ENCODE data around the gene SMIM13.

SMIM13 gene

GRCh38 chr6:11093626-11094410 is at the start of gene SMIM13:
Gene SMIM13, plus strand, starts transcription at chr6:11093834. Its CDS starts 480 bp downstream, at chr6:11094314.
- no peaks in the 10 kb centered on the region for H3K36me3 ChIP-seq (ENCODE audit: insufficient read depth, low read length)
- H3K27me3 ChIP-seq (ENCODE audit: insufficient read depth, low read length) = no peaks in the 10 kb centered on the region
- peak within 1 kb of the TSS; percentile 91 for H2AFZ ChIP-seq (ENCODE audit: low read depth, low read length)
- H3K9me3 ChIP-seq (ENCODE audit: low read length) = no peaks in the 10 kb centered on the region
- peaks cover 14% of the 10 kb centered on the region for H3K4me1 ChIP-seq (ENCODE audit: insufficient read depth, low read length)
- peak within 1 kb of the TSS; percentile 96 for H3K4me3 ChIP-seq (ENCODE audit: low read length)

- Histone ChIP-seq H3K9me3 (ENCODE audit: low read length) (no peaks in the 10 kb centered on the region), H3K36me3 (ENCODE audit: insufficient read depth, low read length) (no peaks in the 10 kb centered on the region), H3K27me3 (ENCODE audit: insufficient read depth, low read length) (no peaks in the 10 kb centered on the region), H2AFZ (ENCODE audit: low read depth, low read length) (peak within 1 kb of the TSS; percentile 87), H3K4me1 (ENCODE audit: insufficient read depth, low read length) (peaks cover 13% of the 10 kb centered on the region), H3K4me3 (ENCODE audit: low read length) (peak within 1 kb of the TSS; percentile 83)
These were observed 49.5 kb upstream of the SMIM13 start, which contains the start of gene ELOVL2 for GRCh38 chr6:11043961-11044711. Gene ELOVL2, minus strand, starts transcription at chr6:11044305. Its CDS starts 75 bp downstream, at chr6:11044230.

GRCh38 chr6:11044712-11045167 is 48.9 kb upstream of the SMIM13 start:
- H3K4me3 ChIP-seq (ENCODE audit: low read length) = peak overlapping the region; percentile 83
- H3K27me3 ChIP-seq (ENCODE audit: insufficient read depth, low read length) = no peaks in the 10 kb centered on the region

GRCh38 chr6:11050731-11051130 is 42.9 kb upstream of the SMIM13 start:
- no peaks in the 10 kb centered on the region for H3K9me3 ChIP-seq (ENCODE audit: low read length)
- no peaks in the 10 kb centered on the region for H3K36me3 ChIP-seq (ENCODE audit: insufficient read depth, low read length)
- no peak overlapping the region for H2AFZ ChIP-seq (ENCODE audit: low read depth, low read length)
- H3K27me3 ChIP-seq (ENCODE audit: insufficient read depth, low read length) = no peaks in the 10 kb centered on the region
- no peaks in the 10 kb centered on the region for H3K4me1 ChIP-seq (ENCODE audit: insufficient read depth, low read length)
- H3K4me3 ChIP-seq (ENCODE audit: low read length) = no peak overlapping the region

More at GRCh38 chr6:11044712-11045167, 48.9 kb upstream of the SMIM13 start:
- Histone ChIP-seq H3K9me3 (ENCODE audit: low read length) (no peaks in the 10 kb centered on the region), H3K36me3 (ENCODE audit: insufficient read depth, low read length) (no peaks in the 10 kb centered on the region), H2AFZ (ENCODE audit: low read depth, low read length) (peak overlapping the region; percentile 87), H3K4me1 (ENCODE audit: insufficient read depth, low read length) (peaks cover 13% of the 10 kb centered on the region)

GRCh38 chr6:11053307-11053706 is 40.3 kb upstream of the SMIM13 start:
- Histone ChIP-seq H3K4me1 (ENCODE audit: insufficient read depth, low read length) (no peaks in the 10 kb centered on the region), H3K4me3 (ENCODE audit: low read length) (no peak overlapping the region), H2AFZ (ENCODE audit: low read depth, low read length) (no peak overlapping the region), H3K9me3 (ENCODE audit: low read length) (no peaks in the 10 kb centered on the region), H3K36me3 (ENCODE audit: insufficient read depth, low read length) (no peaks in the 10 kb centered on the region), H3K27me3 (ENCODE audit: insufficient read depth, low read length) (no peaks in the 10 kb centered on the region)

- Histone ChIP-seq H3K4me3 (ENCODE audit: low read length) (no peak overlapping the region), H3K4me1 (ENCODE audit: insufficient read depth, low read length) (no peaks in the 10 kb centered on the region), H3K27me3 (ENCODE audit: insufficient read depth, low read length) (no peaks in the 10 kb centered on the region), H2AFZ (ENCODE audit: low read depth, low read length) (no peak overlapping the region), H3K36me3 (ENCODE audit: insufficient read depth, low read length) (no peaks in the 10 kb centered on the region), H3K9me3 (ENCODE audit: low read length) (no peaks in the 10 kb centered on the region)
These were observed 38.9 kb upstream of the SMIM13 start for GRCh38 chr6:11054722-11055121.

- no peak overlapping the region for H2AFZ ChIP-seq (ENCODE audit: low read depth, low read length)
- no peak overlapping the region for H3K4me3 ChIP-seq (ENCODE audit: low read length)
- H3K36me3 ChIP-seq (ENCODE audit: insufficient read depth, low read length) = no peaks in the 10 kb centered on the region
- H3K9me3 ChIP-seq (ENCODE audit: low read length) = no peaks in the 10 kb centered on the region
- H3K27me3 ChIP-seq (ENCODE audit: insufficient read depth, low read length) = no peaks in the 10 kb centered on the region
- no peaks in the 10 kb centered on the region for H3K4me1 ChIP-seq (ENCODE audit: insufficient read depth, low read length)
These were observed 38.5 kb upstream of the SMIM13 start for GRCh38 chr6:11055127-11055627.

- H3K36me3 ChIP-seq (ENCODE audit: insufficient read depth, low read length) = no peaks in the 10 kb centered on the region
- H3K4me1 ChIP-seq (ENCODE audit: insufficient read depth, low read length) = no peaks in the 10 kb centered on the region
- no peak overlapping the region for H2AFZ ChIP-seq (ENCODE audit: low read depth, low read length)
- no peak overlapping the region for H3K4me3 ChIP-seq (ENCODE audit: low read length)
- H3K9me3 ChIP-seq (ENCODE audit: low read length) = no peaks in the 10 kb centered on the region
- no peaks in the 10 kb centered on the region for H3K27me3 ChIP-seq (ENCODE audit: insufficient read depth, low read length)
These were observed 36.8 kb upstream of the SMIM13 start for GRCh38 chr6:11056871-11057270.

- no peaks in the 10 kb centered on the region for H3K36me3 ChIP-seq (ENCODE audit: insufficient read depth, low read length)
- no peak overlapping the region for H2AFZ ChIP-seq (ENCODE audit: low read depth, low read length)
- H3K4me3 ChIP-seq (ENCODE audit: low read length) = no peak overlapping the region
- H3K27me3 ChIP-seq (ENCODE audit: insufficient read depth, low read length) = no peaks in the 10 kb centered on the region
- H3K9me3 ChIP-seq (ENCODE audit: low read length) = no peaks in the 10 kb centered on the region
- no peaks in the 10 kb centered on the region for H3K4me1 ChIP-seq (ENCODE audit: insufficient read depth, low read length)
These were observed 35.2 kb upstream of the SMIM13 start for GRCh38 chr6:11058406-11058805.

- Histone ChIP-seq H3K27me3 (ENCODE audit: insufficient read depth, low read length) (no peaks in the 10 kb centered on the region), H3K36me3 (ENCODE audit: insufficient read depth, low read length) (no peaks in the 10 kb centered on the region), H3K9me3 (ENCODE audit: low read length) (no peaks in the 10 kb centered on the region), H2AFZ (ENCODE audit: low read depth, low read length) (no peak overlapping the region), H3K4me1 (ENCODE audit: insufficient read depth, low read length) (peaks cover 2% of the 10 kb centered on the region), H3K4me3 (ENCODE audit: low read length) (no peak overlapping the region)
These were observed 31.6 kb upstream of the SMIM13 start for GRCh38 chr6:11062083-11062482.

- Histone ChIP-seq H3K36me3 (ENCODE audit: insufficient read depth, low read length) (no peaks in the 10 kb centered on the region), H3K9me3 (ENCODE audit: low read length) (no peaks in the 10 kb centered on the region), H3K4me1 (ENCODE audit: insufficient read depth, low read length) (peaks cover 2% of the 10 kb centered on the region), H3K27me3 (ENCODE audit: insufficient read depth, low read length) (no peaks in the 10 kb centered on the region), H3K4me3 (ENCODE audit: low read length) (no peak overlapping the region), H2AFZ (ENCODE audit: low read depth, low read length) (no peak overlapping the region)
These were observed 30.9 kb upstream of the SMIM13 start for GRCh38 chr6:11062715-11063114.

- Histone ChIP-seq H3K36me3 (ENCODE audit: insufficient read depth, low read length) (no peaks in the 10 kb centered on the region), H3K4me3 (ENCODE audit: low read length) (no peak overlapping the region), H2AFZ (ENCODE audit: low read depth, low read length) (no peak overlapping the region), H3K9me3 (ENCODE audit: low read length) (no peaks in the 10 kb centered on the region), H3K27me3 (ENCODE audit: insufficient read depth, low read length) (no peaks in the 10 kb centered on the region), H3K4me1 (ENCODE audit: insufficient read depth, low read length) (peaks cover 2% of the 10 kb centered on the region)
These were observed 28.8 kb upstream of the SMIM13 start for GRCh38 chr6:11064836-11065235.
